Measurements from ENCODE around the gene SCAMP3. TPM values are rescaled to one million over a fixed set of nuclear protein-coding genes. Genes with fewer than 3 reads are reported as not detected.

SCAMP3 gene
- total and polyA plus RNA-seq, 2 of the 4 experiments (the other 2 are of a cell fraction) = 30.5 to 118 TPM

GRCh38 chr1:155273343-155274245 lies 11.4 kb upstream of the SCAMP3 start, which contains the start of gene CLK2:
TSS of gene CLK2 (minus strand) at chr1:155273504. CDS start at chr1:155270977, 2,527 bp downstream.
- ChIA-PET CTCF (interaction anchor here (0.7 to 1.3 kb wide), 4 partner anchors 11 to 101 kb away, joined by 3 to 4 read pairs (median 3); partner anchors contain the start of genes KRTCAP2 and SCAMP3), POLR2A (ENCODE audit: unreplicated experiment) (interaction anchor here (0.5 to 1.1 kb wide), 2 partner anchors 136 to 273 kb away, joined by 3 read pairs; no protein-coding TSS in a partner anchor)
- intact Hi-C loops (cut with micrococcal nuclease) = loop anchor here (2.0 kb wide), 1 partner anchor 49 kb away; no protein-coding TSS in a partner anchor
- Histone ChIP-seq H2BK120ac (ENCODE audit: low read depth, low read length) (peak within 1 kb of the TSS; percentile 14), H3K4me1 (ENCODE audit: control insufficient read depth, insufficient read depth, low read length) (peaks cover 1% of the 10 kb centered on the region), H3K9ac (ENCODE audit: low read depth, low read length) (peak within 1 kb of the TSS; percentile 89), H4K5ac (ENCODE audit: low read depth, low read length) (peak within 1 kb of the TSS; percentile 93), H2BK5ac (ENCODE audit: low read depth, low read length, poor library complexity, severe bottlenecking) (peak within 1 kb of the TSS; percentile 77), H4K8ac (ENCODE audit: low read depth in 2 of 2, low read length in 2 of 2) (peak within 1 kb of the TSS; percentile 90 to 98), H2BK15ac (ENCODE audit: low read depth, low read length) (peak within 1 kb of the TSS; percentile 4; the same call in 1 of the 3 replicates), H2BK20ac (ENCODE audit: low read depth, low read length) (0 out of 2 replicates have a peak within 1 kb of the TSS, but pooled peaks have one; percentile 0), H3K27me3 (ENCODE audit: control insufficient read depth, insufficient read depth, low read length) (no peaks in the 10 kb centered on the region), H4K91ac (ENCODE audit: insufficient read depth, low read depth, low read length) (peak within 1 kb of the TSS; percentile 75), H3K4me3 (ENCODE audit: insufficient read depth, low read depth, low read length) (peak within 1 kb of the TSS; percentile 89), H3K18ac (ENCODE audit: low read depth, low read length) (peak within 1 kb of the TSS; percentile 55), H3K4me2 (ENCODE audit: low read depth, low read length) (peak within 1 kb of the TSS; percentile 92), H3K14ac (replicated peaks; ENCODE audit: low read depth, low read length) (peak within 1 kb of the TSS; percentile 88), H3K9me3 (ENCODE audit: control insufficient read depth, insufficient read depth, low read length) (no peaks in the 10 kb centered on the region), H2AK5ac (ENCODE audit: low read depth, low read length) (peak within 1 kb of the TSS; percentile 76), H2AK9ac (replicated peaks; ENCODE audit: low read depth, low read length, poor library complexity) (peak within 1 kb of the TSS; percentile 94), H3K9me1 (ENCODE audit: insufficient read depth, low read length) (peaks cover 14% of the 10 kb centered on the region), H3K79me1 (ENCODE audit: low read depth in 1 of 2, low read length in 2 of 2) (peaks cover 16 to 47% of the 10 kb centered on the region in 2 experiments), H4K20me1 (ENCODE audit: insufficient read depth, low read length) (peaks cover 14% of the 10 kb centered on the region; the same call in 1 of the 2 replicates), H3K56ac (ENCODE audit: extremely low read depth, insufficient read depth, low read length) (peak within 1 kb of the TSS; percentile 49), H2AFZ (replicated peaks; ENCODE audit: low read length, poor library complexity) (peak within 1 kb of the TSS; percentile 85), H3K36me3 (ENCODE audit: control insufficient read depth, insufficient read depth, low read length) (peaks cover 18% of the 10 kb centered on the region), H3K23ac (ENCODE audit: low read depth, low read length) (peak within 1 kb of the TSS; percentile 93), H3K4ac (ENCODE audit: low read depth, low read length) (peak within 1 kb of the TSS; percentile 90), H3K27ac (ENCODE audit: insufficient read depth, low read length) (peak within 1 kb of the TSS; percentile 89)
- in situ Hi-C loops (cut with MboI; ENCODE audit: low sequenced_read_pairs) = no loop called here
- TF ChIP-seq POLR2A (IDR thresholded peaks at IDR 0.05; ENCODE audit: low read depth, low read length) (0 out of 2 replicates have a peak, but pooled peaks have one; percentile 47), MXI1 (IDR thresholded peaks at IDR 0.05; ENCODE audit: borderline replicate concordance, low read depth, low read length) (peak; percentile 96), USF2 (IDR thresholded peaks at IDR 0.05; ENCODE audit: low read depth, low read length) (peak; percentile 93), MAZ (IDR thresholded peaks at IDR 0.05; ENCODE audit: borderline replicate concordance, low read depth, low read length) (peak; percentile 67; the same call in 1 of the 2 replicates), NFE2L2 (IDR thresholded peaks at IDR 0.05; ENCODE audit: low read depth, low read length) (no peak), FOS (IDR thresholded peaks at IDR 0.05; ENCODE audit: low read depth, low read length) (no peak), BHLHE40 (IDR thresholded peaks at IDR 0.05; ENCODE audit: low read depth, low read length) (peak; percentile 29; the same call in 1 of the 2 replicates)
- peak; percentile 88 for DNase-seq
- ATAC-seq (ENCODE audit: low read depth) = peak; percentile 88
- WGBS, 2 experiments (ENCODE audit: extremely low coverage in 2 of 2, insufficient read length in 1 of 2) = 18% methylated on average over 22 of the region's 61 CpGs; no CpG with 5 or more reads in 1 of the 2 experiments
- no TSS peak for BruUV-seq (replicated peaks)
- dilution Hi-C loops (cut with HindIII; ENCODE audit: low sequenced_read_pairs, unreplicated experiment) = no loop called here
